Effector CD4-positive, alpha-beta T cell (primary cell): ENCODE results near the gene YJU2.

Experiments used
- DNase-seq: peaks from one replicate; pipeline ENCODE4 v3.0.0-alpha.2; 2020

The YJU2 gene

DNA sequence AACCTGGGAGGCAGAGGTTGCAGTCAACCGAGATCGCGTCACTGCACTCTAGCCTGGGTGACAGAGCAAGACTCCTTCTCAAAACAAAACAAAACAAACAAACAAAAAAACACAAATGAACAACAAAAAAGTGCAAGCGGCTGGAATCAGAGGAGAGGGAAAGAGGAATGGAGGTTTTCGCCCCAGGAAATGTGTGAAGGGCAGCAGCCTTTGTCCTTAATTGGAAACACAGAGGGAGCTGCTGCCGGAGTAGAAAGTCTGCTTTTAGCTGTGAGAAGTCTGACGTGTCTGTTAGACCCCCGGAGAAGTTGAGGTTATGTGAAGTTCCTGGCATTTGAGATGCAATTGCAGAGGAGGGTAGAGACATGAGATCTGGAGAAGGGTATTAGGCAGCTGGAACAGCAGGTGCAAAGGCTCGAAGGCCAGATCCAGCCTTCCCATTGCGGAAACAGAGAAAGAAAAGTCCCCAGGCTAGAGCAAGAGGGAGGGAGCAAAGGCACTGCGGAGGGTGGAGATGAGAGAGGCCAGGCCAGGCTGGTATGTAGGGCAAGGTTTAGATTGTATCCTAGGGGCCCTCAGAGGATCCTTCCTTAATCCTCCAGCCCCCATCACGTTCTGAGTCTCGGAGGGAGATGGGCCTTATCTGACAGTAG is 54.8 kb downstream of the YJU2 start:
- no peak for DNase-seq

DNA sequence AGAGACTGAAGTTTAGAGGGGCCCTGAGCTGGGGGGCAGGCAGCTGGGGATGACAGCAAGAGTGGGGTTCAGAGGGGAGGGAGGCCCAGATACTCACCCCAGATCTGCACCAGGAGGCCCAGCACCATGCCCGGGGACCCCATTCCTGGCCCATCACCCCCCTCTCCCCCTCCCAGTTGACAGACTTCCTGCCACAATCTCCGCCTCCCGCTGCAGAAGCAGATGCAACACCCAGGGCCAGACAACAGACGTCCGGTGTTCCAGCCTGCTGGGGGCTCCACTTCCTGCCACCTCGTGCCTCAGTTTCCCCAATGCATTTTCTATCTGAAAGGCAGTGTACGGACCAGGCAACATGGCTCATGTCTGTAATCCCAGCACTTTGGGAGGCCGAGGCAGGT is 55.4 kb downstream of the YJU2 start, which contains the start of gene TMIGD2:
Gene TMIGD2, minus strand, starts transcription at position 147 of the 398 bp plus-strand sequence. Its CDS starts 4 bp downstream, at position 143.
- no peak for DNase-seq

DNA sequence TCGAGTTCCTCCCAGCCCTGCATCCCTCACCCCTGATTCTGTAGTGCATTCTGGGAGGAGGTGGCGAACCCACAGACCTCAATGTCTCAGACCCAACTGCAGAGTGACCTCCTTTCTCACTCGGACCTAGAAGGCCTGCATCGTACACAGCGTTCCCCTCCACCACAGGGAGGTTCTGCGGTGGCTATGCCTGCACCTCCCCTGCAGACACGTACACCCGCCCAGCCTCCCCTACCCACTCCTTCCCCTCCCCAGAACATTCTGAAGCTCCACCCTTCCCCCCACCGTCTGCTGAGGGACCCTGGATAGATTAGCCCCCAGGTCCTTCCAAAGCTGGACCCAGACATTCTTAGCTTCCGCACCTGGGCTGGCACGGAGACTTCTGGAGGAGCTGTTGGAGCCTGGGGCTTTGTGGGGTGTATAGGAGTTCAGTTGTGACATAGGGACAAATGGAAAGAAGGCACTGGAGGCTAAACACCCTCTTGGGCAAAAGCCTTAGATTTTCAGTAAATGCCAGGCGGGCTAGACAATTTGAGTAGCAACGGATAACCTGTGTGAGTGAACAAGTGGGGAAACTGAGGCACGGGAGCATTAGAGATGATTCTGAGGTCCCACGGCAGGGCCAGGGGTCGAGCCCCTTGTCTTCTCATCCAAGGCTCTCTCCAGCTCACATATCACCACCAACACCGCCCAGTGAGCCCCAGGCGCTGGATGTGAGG is 57.1 kb downstream of the YJU2 start:
- DNase-seq: no peak

DNA sequence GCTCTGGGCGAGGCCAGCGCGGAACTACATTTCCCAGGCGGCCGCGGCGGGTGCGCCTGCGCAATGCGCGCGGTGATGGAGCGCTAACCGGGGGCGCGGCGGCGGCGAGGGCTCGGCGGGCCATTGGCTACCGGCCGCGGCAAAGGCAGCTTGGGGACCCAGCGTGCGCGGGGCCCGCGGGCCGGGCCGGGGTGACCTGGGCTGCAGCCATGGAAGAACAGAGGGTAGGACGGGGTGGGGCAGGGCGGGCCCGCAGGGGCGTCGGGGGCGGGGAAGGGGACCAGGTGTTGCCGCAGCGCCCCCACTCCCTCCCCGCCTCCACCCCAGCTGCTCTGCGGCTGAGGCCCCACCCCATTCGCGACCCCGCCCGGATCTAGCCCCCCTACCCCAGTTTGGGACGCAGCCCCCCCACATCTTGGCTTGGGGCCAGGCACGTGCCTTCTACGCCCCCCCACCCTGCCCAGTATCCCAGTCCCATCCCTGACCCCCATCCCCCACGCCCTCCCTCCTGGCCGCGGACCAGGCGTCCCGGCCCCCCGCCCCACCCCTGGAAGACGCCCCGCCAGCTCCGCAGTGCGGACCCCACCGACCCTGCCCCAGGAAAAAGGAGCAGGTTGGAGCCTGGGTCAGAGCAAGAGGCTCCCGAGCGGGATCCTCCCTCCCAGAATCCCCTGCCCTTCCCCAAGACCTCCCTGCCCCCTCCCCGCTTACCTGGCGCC is 57.8 kb downstream of the YJU2 start, which contains the start of gene FSD1:
Gene FSD1, plus strand, starts transcription at position 61 of the 719 bp plus-strand sequence. Its CDS starts 149 bp downstream, at position 210.
- DNase-seq: peak; percentile 28

DNA sequence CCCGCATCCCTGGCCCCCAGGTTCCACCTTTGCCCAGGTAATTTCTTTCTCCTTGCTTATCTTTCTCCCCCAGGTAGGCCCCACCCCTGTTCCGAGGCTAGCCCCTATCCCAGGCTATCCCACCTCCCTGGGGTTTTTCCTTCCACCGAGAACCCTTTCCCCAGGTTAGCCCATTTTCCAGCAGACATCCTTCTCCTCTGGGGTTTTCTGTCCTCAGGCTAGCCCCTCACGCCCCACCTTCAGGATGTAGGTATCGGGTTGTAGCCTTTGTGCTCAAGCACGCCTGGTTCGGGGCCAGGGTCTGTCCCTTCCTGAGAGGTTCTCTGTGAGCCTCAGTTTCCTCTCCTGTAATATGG is 58.4 kb downstream of the YJU2 start:
- no peak for DNase-seq

DNA sequence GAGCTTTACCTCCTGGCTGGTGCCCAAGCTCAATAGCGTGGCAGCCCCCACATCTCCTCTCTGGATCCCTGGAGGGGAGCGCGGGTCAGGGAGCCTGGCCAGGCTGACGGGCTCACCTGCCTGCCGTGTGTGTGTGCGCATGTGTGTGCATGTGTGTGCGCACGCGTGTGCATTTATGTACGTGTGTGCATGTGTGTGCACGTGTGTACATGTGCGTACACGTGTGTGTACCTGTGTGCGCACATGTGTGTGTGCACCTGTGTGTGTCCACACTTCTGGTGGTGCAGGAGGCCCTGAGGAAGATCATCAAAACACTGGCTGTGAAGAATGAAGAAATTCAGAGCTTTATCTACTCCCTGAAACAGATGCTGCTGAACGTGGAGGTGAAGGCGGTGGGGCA is 58.8 kb downstream of the YJU2 start:
- no peak for DNase-seq

DNA sequence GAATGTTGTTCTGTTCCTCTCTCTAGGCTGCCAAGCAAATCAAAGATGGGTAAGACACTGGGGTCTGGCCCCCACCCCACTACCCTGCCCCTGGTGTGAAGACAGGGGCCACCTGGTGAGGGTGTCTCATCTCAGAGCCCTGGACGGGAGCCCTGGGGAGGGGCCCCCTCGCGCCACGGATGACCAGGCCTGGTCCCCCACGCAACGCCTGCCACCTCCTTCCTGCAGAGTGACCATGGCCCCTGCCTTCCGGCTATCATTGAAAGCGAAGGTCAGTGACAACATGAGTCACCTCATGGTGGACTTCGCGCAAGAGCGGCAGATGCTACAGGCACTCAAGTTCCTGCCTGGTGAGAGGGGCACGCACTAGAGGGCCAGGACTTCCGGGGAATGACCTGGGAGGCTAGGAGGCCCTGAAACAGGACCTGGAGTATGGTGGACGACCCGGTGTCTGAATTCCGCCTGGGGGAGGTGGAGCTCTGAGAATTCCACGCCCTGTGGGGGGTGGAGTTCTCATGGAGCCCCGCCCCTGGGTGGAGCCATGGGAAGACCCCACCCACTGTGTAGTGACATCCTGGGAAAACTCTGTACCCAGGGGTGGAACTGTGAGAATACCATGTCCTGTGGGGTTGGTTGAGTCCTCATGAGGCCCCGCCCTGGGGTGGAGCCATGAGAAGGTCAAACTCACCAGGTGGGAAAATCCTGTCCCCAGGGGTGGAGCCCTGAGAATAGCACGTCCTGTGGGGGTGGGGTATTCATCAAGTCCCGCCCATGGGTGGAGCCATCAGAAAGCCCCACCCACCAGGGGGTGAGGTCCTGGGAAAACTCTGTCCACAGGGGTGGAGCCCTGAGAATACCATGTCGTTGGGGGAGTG is 63.6 kb downstream of the YJU2 start:
- no peak for DNase-seq

DNA sequence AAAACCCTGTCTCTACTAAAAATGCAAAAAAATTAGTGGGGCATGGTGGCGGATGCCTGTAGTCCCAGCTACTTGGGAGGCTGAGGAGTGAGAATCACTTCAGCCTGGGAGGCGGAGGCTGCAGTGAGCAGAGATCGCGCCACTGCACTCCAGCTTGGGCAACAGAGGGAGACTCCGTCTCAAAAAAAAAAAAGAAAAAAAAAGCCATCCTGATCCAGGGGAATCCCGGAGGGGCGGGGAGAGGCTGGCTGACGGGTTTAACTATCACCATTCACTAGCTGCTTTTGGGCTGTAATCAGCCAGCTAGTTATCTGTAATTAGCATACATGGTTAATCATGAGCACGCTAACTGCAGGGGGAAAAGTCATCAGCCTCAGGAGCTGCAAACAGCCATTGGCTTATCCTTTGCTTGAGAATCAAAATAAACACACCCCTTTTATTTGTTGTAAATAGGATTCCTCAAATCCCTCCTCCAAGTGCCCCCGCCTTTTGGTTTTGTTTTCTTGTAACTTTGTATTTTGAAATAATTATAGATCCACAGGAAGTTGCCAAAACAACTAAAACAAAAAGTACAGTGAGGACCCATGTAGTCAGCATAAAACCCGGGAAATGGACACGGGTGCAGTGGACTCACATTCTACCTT is 67.1 kb downstream of the YJU2 start:
- no peak for DNase-seq

DNA sequence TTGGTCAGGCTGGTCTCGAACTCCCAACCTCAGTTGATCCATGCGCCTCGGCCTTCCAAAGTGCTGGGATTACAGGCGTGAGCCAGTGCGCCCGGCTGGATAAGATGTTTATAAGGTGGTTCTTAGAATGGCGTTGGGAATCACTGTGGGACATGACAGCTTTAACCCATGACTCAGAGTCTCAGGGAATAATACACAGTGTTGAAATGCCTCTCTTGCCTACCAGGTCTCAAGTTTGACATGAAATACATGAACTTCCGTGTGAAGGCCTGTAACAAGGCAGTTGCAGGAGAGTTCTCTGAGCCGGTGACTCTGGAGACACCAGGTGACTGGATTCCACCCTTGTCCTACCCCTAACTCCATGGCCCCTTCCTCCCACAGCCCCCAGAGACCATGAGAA is 70.1 kb downstream of the YJU2 start:
- DNase-seq: no peak

DNA sequence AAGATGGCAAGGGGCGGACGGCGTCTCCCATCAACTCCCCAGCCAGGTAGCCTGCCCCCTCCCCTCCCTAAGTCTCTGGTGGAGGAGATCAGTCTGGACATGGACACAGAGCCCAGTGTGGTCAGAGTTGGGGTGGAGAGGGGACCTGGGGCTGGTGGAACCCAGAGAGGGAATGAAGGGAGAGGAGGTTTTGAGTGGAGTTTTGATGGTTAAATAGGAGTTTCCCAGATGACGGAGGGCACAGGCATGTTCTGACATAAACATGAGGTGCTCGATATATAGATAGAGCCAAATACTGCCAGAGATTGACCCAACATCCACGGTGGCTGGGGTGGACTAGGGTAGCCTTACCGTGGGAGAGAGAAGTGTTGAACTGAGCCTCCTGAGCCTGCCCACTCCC is 71.6 kb downstream of the YJU2 start:
- no peak for DNase-seq
